HCT116 (cell line): Measurements from ENCODE around the gene SPATC1L. TPM values are rescaled to one million over a fixed set of nuclear protein-coding genes. Genes with fewer than 3 reads are reported as not detected.

Source experiments
- ATAC-seq: fragments of 200-7000 bp; cut with Tn5 transposase; 2 replicates; pipeline ENCODE4 v1.9.1; 2020; ENCODE audit warnings: mild to moderate bottlenecking, moderate library complexity
- BruUV-seq: library from RNA; stranded (reverse); fragments of 400-500 nt; replicated peaks from 2 replicates; lab custom pipeline; 2021; lab: Mats Ljungman, UMichigan
- CTCF ChIA-PET: fragments of 300-600 bp; sonication (Branson Sonifier 250); formaldehyde crosslinking; loops from one replicate; lab custom pipeline; 2021; ENCODE audit warnings: antibody characterized with exemption; lab: Charles Lee
- POLR2A ChIA-PET: fragments of 300-600, 350-600 bp; sonication (Branson Sonifier 250); formaldehyde crosslinking; loops from one replicate; lab custom pipeline; 2021; ENCODE audit warnings: antibody characterized with exemption; lab: Charles Lee
- RAD21 ChIA-PET, 2 experiments: fragments of 300-600 bp; sonication (Branson Sonifier 250); formaldehyde crosslinking; loops; one replicate each; lab custom pipeline; 2023; ENCODE audit warnings: low total read pairs in 2 of 2; ENCODE audit not compliant: uncharacterized antibody in 2 of 2, unreplicated experiment in 2 of 2, low non-redundant PET in 1 of 2; lab: Charles Lee
- DNase-seq: peaks from one replicate; pipeline ENCODE4 v3.0.0-alpha.2; 2010; ENCODE audit warnings: low read depth, low spot score
- H2AFZ ChIP-seq: fragments of 200-600 bp; shearing (Covaris generic), sonication (generic); 2 replicates; pipeline ENCODE4 v1.6.1; 2017; ENCODE audit warnings: low read depth, mixed run types, mixed read lengths, antibody characterized with exemption, low read length; ENCODE audit not compliant: poor library complexity, severe bottlenecking
- H3K27ac ChIP-seq: 2 replicates; pipeline ENCODE4 v1.5.1; 2012; ENCODE audit warnings: low read depth, low read length
- H3K27me3 ChIP-seq: fragments of 200-600 bp; sonication (generic); 2 replicates; pipeline ENCODE4 v1.6.1; 2016; ENCODE audit warnings: mixed run types, low read length, mixed read lengths; ENCODE audit not compliant: insufficient read depth
- H3K36me3 ChIP-seq, 2 experiments: fragments of 200-500 bp in 1 of 2; fragments of 200-600 bp in 1 of 2; sonication (Bioruptor generic) in 1 of 2; sonication (generic) in 1 of 2; 2 replicates each; pipeline versions ENCODE4 v1.5.1 to v1.6.1; 2014 to 2016; ENCODE audit warnings: low read length in 2 of 2, inconsistent platforms in 1 of 2, mixed read lengths in 1 of 2, mixed run types in 1 of 2; ENCODE audit not compliant: insufficient read depth in 2 of 2, control insufficient read depth in 1 of 2
- H3K4me1 ChIP-seq, 2 experiments: fragments of 200-600 bp in 1 of 2; sonication (generic) in 1 of 2; 2 replicates each; pipeline versions ENCODE4 v1.5.1 to v1.6.1; 2012 to 2017; ENCODE audit warnings: low read length in 2 of 2, inconsistent platforms in 1 of 2, mild to moderate bottlenecking in 1 of 2, mixed read lengths in 1 of 2, mixed run types in 1 of 2, moderate library complexity in 1 of 2; ENCODE audit not compliant: insufficient read depth in 2 of 2, control insufficient read depth in 1 of 2
- H3K4me2 ChIP-seq: fragments of 200-600 bp; sonication (generic); 2 replicates; pipeline ENCODE4 v1.6.1; 2017; ENCODE audit warnings: mixed run types, low read length, mixed read lengths
- H3K4me3 ChIP-seq, 2 experiments: fragments of 200-600 bp in 1 of 2; sonication (generic) in 1 of 2; replicated peaks in 1 of 2; 2 replicates each; pipeline ENCODE4 v1.5.1; 2011 to 2016; ENCODE audit warnings: low read length in 2 of 2, control low read depth in 1 of 2, low read depth in 1 of 2, mild to moderate bottlenecking in 1 of 2, mixed read lengths in 1 of 2, mixed run types in 1 of 2
- H3K79me2 ChIP-seq: fragments of 200-600 bp; sonication (generic); 2 replicates; pipeline ENCODE4 v1.6.1; 2017; ENCODE audit warnings: mild to moderate bottlenecking, mixed run types, low read length, moderate library complexity, mixed read lengths; ENCODE audit not compliant: insufficient read depth
- H3K9ac ChIP-seq: fragments of 200-600 bp; sonication (generic); 2 replicates; pipeline ENCODE4 v1.6.1; 2016; ENCODE audit warnings: low read length, mixed read lengths
- H3K9me2 ChIP-seq: fragments of 200-600 bp; sonication (generic), shearing (Covaris generic); 2 replicates; pipeline ENCODE4 v1.6.1; 2017; ENCODE audit warnings: mixed run types, mild to moderate bottlenecking, moderate library complexity; ENCODE audit not compliant: insufficient read depth
- H3K9me3 ChIP-seq, 2 experiments: fragments of 200-500 bp in 1 of 2; fragments of 200-600 bp in 1 of 2; sonication (Bioruptor generic) in 1 of 2; sonication (generic) in 1 of 2; 2 replicates each; pipeline ENCODE4 v1.6.1; 2014 to 2017; ENCODE audit warnings: low read length in 2 of 2, mixed read lengths in 2 of 2, inconsistent platforms in 1 of 2, low read depth in 1 of 2, mild to moderate bottlenecking in 1 of 2, mixed run types in 1 of 2, moderate library complexity in 1 of 2; ENCODE audit not compliant: control insufficient read depth in 1 of 2, insufficient read depth in 1 of 2
- H4K20me1 ChIP-seq: fragments of 200-600 bp; sonication (generic), shearing (Covaris generic); 2 replicates; pipeline ENCODE4 v1.6.1; 2017; ENCODE audit warnings: mixed run types, mild to moderate bottlenecking, moderate library complexity; ENCODE audit not compliant: insufficient read depth
- CBX3 ChIP-seq: IDR thresholded peaks from 2 replicates; pipeline ENCODE4 v1.6.1; 2012; ENCODE audit warnings: low read depth
- ELF1 ChIP-seq: IDR thresholded peaks from 2 replicates; pipeline ENCODE4 v1.6.1; 2012; ENCODE audit warnings: low read depth, borderline replicate concordance
- EZH2 ChIP-seq: fragments of 200-600 bp; sonication (generic); IDR thresholded peaks from 2 replicates; pipeline ENCODE4 v1.6.1; 2017; ENCODE audit warnings: antibody characterized with exemption, mixed run types
- MAX ChIP-seq: IDR thresholded peaks from 2 replicates; pipeline ENCODE4 v1.6.1; 2012
- REST ChIP-seq: IDR thresholded peaks from 2 replicates; pipeline ENCODE4 v1.6.1; 2012; ENCODE audit warnings: low read depth
- SIN3A ChIP-seq: IDR thresholded peaks from 2 replicates; pipeline ENCODE4 v1.6.1; 2012; ENCODE audit warnings: low read depth
- SP1 ChIP-seq: IDR thresholded peaks from 2 replicates; pipeline ENCODE4 v1.6.1; 2012; ENCODE audit warnings: low read depth
- SRF ChIP-seq: IDR thresholded peaks from 2 replicates; pipeline ENCODE4 v1.6.1; 2012; ENCODE audit warnings: low read depth
- TCF7L2 ChIP-seq: IDR thresholded peaks from 2 replicates; pipeline ENCODE4 v1.7.0; 2011; ENCODE audit warnings: borderline replicate concordance, inconsistent platforms; ENCODE audit not compliant: insufficient read depth, insufficient read length; ENCODE audit errors: extremely low read depth
- YY1 ChIP-seq: IDR thresholded peaks from 2 replicates; pipeline ENCODE4 v1.6.1; 2011; ENCODE audit warnings: low read length, low read depth, moderate library complexity, mild to moderate bottlenecking; ENCODE audit not compliant: insufficient replicate concordance; ENCODE audit errors: extremely low read depth
- ZBTB33 ChIP-seq: IDR thresholded peaks from 2 replicates; pipeline ENCODE4 v1.6.1; 2011; ENCODE audit warnings: mild to moderate bottlenecking, low read length, moderate library complexity; ENCODE audit not compliant: insufficient replicate concordance; ENCODE audit errors: extremely low read depth
- ZFX ChIP-seq: fragments of 450-650 bp; IDR thresholded peaks from 2 replicates; pipeline ENCODE4 v1.6.1; 2017
- intact Hi-C: fragments of 100-400 bp; cut with micrococcal nuclease; formaldehyde crosslinking; loops from 2 replicates; pipeline ENCODE4 v1.10.0; 2022
- total RNA-seq: library from RNA; stranded (reverse); gene quantifications from one replicate; pipeline ENCODE4 v1.2.1, GENCODE V29; 2021; ENCODE audit not compliant: unreplicated experiment

Gene SPATC1L
- total RNA-seq, 1 experiment from 2014 or later, result 1.3 TPM

GRCh38 chr21:46223217-46223616 is 39.0 kb upstream of the SPATC1L start:
- intact Hi-C loops, result no loop called here
- Histone ChIP-seq H3K79me2 (no peaks in the 10 kb centered on the region), H3K27me3 (no peaks in the 10 kb centered on the region), H3K9me3 (no peaks in the 10 kb centered on the region; a peak in 1 of 4 replicates), H3K4me1 (peaks cover 9 to 13% of the 10 kb centered on the region in 2 experiments; a peak in 3 of 4 replicates), H2AFZ (no peak overlapping the region), H3K9me2 (no peaks in the 10 kb centered on the region), H4K20me1 (no peaks in the 10 kb centered on the region), H3K27ac (no peak overlapping the region), H3K36me3 (no peaks in the 10 kb centered on the region), H3K9ac (no peak overlapping the region), H3K4me2 (no peak overlapping the region), H3K4me3 (no peak overlapping the region)
- CTCF ChIA-PET, result no interaction called here
- no TSS peak for BruUV-seq
- DNase-seq (no peak), ATAC-seq (no peak)
- POLR2A ChIA-PET, result no interaction called here
- RAD21 ChIA-PET, result no interaction called here
- no peak for TF ChIP-seq ELF1
- TF ChIP-seq REST, result no peak
- TF ChIP-seq YY1, result no peak
- no peak for TF ChIP-seq EZH2
- TF ChIP-seq SRF, result no peak
- no peak for TF ChIP-seq TCF7L2
- no peak for TF ChIP-seq MAX
- no peak for TF ChIP-seq CBX3
- TF ChIP-seq ZBTB33, result no peak
- no peak for TF ChIP-seq SIN3A
- no peak for TF ChIP-seq SP1
- TF ChIP-seq ZFX, result no peak
